DOHH2 (cell line): ENCODE measurements around the gene PDSS1.
"Not testable (repeated sequence)": the region's sequence is repeated elsewhere in the genome, so short reads cannot be mapped to it uniquely, and the experiment has no call there.

Experiments used
- H3F3A ChIP-seq: fragments of 200-600 bp; sonication (generic), shearing (Covaris generic); 2 replicates; pipeline ENCODE4 v1.6.0; 2016; ENCODE audit warnings: antibody characterized with exemption, mild to moderate bottlenecking; ENCODE audit not compliant: control insufficient read depth, insufficient read depth
- H3K27ac ChIP-seq: fragments of 200-600 bp; sonication (generic); 2 replicates; pipeline ENCODE4 v1.5.1; 2014; ENCODE audit warnings: low read depth, mild to moderate bottlenecking, low read length, moderate library complexity
- H3K27me3 ChIP-seq: fragments of 200-600 bp; sonication (generic); 2 replicates; pipeline ENCODE4 v1.6.1; 2014; ENCODE audit warnings: mild to moderate bottlenecking, low read length, mixed read lengths; ENCODE audit not compliant: control insufficient read depth
- H3K36me3 ChIP-seq: fragments of 200-600 bp; sonication (generic); 2 replicates; pipeline ENCODE4 v1.6.1; 2014; ENCODE audit warnings: mild to moderate bottlenecking, low read length, moderate library complexity, mixed read lengths; ENCODE audit not compliant: control insufficient read depth
- H3K4me1 ChIP-seq: fragments of 200-600 bp; sonication (generic); 2 replicates; pipeline ENCODE4 v1.6.1; 2014; ENCODE audit warnings: mild to moderate bottlenecking, low read length, mixed read lengths; ENCODE audit not compliant: control insufficient read depth
- H3K4me2 ChIP-seq: fragments of 200-600 bp; sonication (generic); 2 replicates; pipeline ENCODE4 v1.6.0; 2014; ENCODE audit warnings: mild to moderate bottlenecking, low read length, moderate library complexity
- H3K4me3 ChIP-seq: fragments of 200-600 bp; sonication (generic); 2 replicates; pipeline ENCODE4 v1.5.1; 2014; ENCODE audit warnings: mild to moderate bottlenecking, low read length, mixed read lengths
- H3K79me2 ChIP-seq: fragments of 200-600 bp; sonication (generic); 2 replicates; pipeline ENCODE4 v1.6.1; 2014; ENCODE audit warnings: mild to moderate bottlenecking, low read length, mixed read lengths; ENCODE audit not compliant: control insufficient read depth
- H3K9me2 ChIP-seq: fragments of 200-600 bp; sonication (generic); replicated peaks from 2 replicates; pipeline ENCODE4 v1.6.1; 2014; ENCODE audit warnings: mild to moderate bottlenecking, low read length, mixed read lengths; ENCODE audit not compliant: control insufficient read depth
- H3K9me3 ChIP-seq: fragments of 200-600 bp; sonication (generic); 2 replicates; pipeline ENCODE4 v1.6.1; 2014; ENCODE audit warnings: antibody characterized with exemption, low read length, mixed read lengths; ENCODE audit not compliant: control insufficient read depth, insufficient read depth
- H4K20me1 ChIP-seq: fragments of 200-600 bp; sonication (generic); 2 replicates; pipeline ENCODE4 v1.6.0; 2014; ENCODE audit warnings: low read depth, mild to moderate bottlenecking, antibody characterized with exemption, low read length, moderate library complexity; ENCODE audit not compliant: control insufficient read depth, insufficient read depth
- CTCF ChIP-seq: fragments of 200-600 bp; sonication (generic); IDR thresholded peaks from one replicate; pipeline ENCODE4 v1.5.1; 2014; ENCODE audit warnings: antibody characterized with exemption, mild to moderate bottlenecking, low read depth, low read length; ENCODE audit not compliant: poor library complexity, severe bottlenecking
- EZH2phosphoT487 ChIP-seq: fragments of 200-600 bp; sonication (generic); IDR thresholded peaks from 2 replicates; pipeline ENCODE4 v1.6.1; 2017; ENCODE audit warnings: borderline replicate concordance, mild to moderate bottlenecking, antibody characterized with exemption, low read length, moderate library complexity, mixed read lengths

Gene PDSS1

GRCh38 chr10:26685441-26685840 is 12.1 kb upstream of the PDSS1 start:
- Histone ChIP-seq H4K20me1 (no peaks in the 10 kb centered on the region), H3K27me3 (no peaks in the 10 kb centered on the region), H3K79me2 (no peaks in the 10 kb centered on the region), H3K9me3 (no peaks in the 10 kb centered on the region), H3K9me2 (no peaks in the 10 kb centered on the region), H3F3A (no peaks in the 10 kb centered on the region), H3K27ac (no peak overlapping the region), H3K4me1 (peaks cover 28% of the 10 kb centered on the region), H3K4me2 (no peak overlapping the region), H3K4me3 (no peak overlapping the region), H3K36me3 (no peaks in the 10 kb centered on the region)
- TF ChIP-seq EZH2phosphoT487: no peak
- no peak for TF ChIP-seq CTCF

DNA sequence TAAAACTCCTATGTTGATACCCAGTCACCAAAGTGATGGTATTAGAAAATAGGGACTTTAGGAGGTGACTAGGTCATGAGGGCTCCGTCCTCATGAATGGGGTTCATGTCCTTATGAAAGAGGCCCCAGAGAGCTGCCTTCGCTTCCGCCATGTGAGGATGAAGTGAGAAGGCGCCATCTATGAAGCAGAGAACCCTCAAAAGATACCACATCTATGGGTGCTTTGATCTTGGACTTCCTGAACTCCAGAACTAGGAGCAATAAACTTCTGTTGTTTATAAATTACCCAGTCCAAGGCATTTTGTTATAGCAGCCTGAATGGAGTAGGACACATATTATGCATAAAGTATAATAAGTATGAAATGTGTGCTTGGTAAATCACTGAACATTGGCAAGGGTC is 8.1 kb upstream of the PDSS1 start:
- Histone ChIP-seq H3K27ac (no peak overlapping the region), H3F3A (no peaks in the 10 kb centered on the region), H3K4me1 (peaks cover 7% of the 10 kb centered on the region; the same call in 1 of the 2 replicates), H3K9me2 (no peaks in the 10 kb centered on the region), H3K9me3 (no peaks in the 10 kb centered on the region), H4K20me1 (no peaks in the 10 kb centered on the region), H3K27me3 (no peaks in the 10 kb centered on the region), H3K4me2 (no peak overlapping the region), H3K36me3 (no peaks in the 10 kb centered on the region), H3K79me2 (no peaks in the 10 kb centered on the region), H3K4me3 (no peak overlapping the region)
- TF ChIP-seq EZH2phosphoT487 (no peak), CTCF (no peak)

DNA sequence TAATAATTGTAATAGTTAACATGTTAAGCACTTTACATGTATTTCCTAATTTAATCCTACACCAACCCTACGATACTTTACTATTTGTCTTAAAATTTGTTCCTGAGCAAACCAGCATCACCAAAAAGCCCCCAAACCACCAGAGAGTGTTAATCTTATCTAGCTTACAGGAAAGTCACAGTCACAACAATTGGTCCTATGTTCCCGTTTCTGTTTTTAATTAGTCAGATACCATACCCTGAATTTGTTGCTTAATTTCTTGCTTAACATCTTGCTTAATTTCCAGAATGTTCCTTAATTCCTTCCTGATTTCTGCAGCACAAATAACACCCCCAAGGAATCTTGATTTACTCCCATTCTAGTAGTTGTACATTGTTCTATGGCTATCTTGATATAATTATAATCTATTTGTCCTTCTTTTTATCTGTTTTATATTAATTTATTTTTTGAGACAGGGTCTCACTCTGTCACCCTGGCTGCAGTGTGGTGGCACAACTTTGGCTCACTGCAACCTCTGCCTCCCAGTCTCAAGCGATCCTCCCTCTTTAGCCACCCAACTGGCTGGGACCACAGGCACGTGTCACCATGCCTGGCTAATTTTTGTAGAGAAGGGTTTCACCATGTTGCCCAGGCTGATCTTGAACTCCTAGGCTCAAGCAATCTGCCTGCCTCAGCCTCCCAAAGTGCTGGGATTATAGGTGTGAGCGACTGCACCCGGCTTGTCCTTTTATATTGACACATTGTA is 6.6 kb upstream of the PDSS1 start:
- no peaks in the 10 kb centered on the region for H3K79me2 ChIP-seq
- no peaks in the 10 kb centered on the region for H4K20me1 ChIP-seq
- H3K36me3 ChIP-seq: no peaks in the 10 kb centered on the region
- no peaks in the 10 kb centered on the region for H3K9me3 ChIP-seq
- no peaks in the 10 kb centered on the region for H3K4me1 ChIP-seq
- H3K4me3 ChIP-seq: no peak overlapping the region
- H3K27me3 ChIP-seq: no peaks in the 10 kb centered on the region
- H3K27ac ChIP-seq: no peak overlapping the region
- H3F3A ChIP-seq: no peaks in the 10 kb centered on the region
- TF ChIP-seq EZH2phosphoT487 (no peak), CTCF (no peak)
- no peak overlapping the region for H3K4me2 ChIP-seq
- no peaks in the 10 kb centered on the region for H3K9me2 ChIP-seq

DNA sequence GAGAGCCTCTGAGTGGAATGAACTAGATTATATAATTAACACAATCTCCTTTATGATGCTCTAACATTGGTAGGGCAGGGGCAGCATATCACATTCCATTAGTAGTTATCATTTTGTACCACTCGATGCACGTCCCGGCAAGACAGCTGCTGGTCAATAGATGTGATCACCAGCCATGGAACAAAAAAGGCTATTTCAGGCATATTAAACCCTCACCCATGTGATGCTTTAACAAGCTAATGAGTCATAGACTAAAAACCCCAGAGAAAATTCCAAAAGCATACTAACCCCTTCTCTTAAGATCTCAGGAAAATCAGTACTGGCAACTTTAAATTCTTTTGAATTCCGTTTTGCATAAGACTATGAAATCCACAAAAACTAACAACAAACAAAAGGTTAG is 3.0 kb upstream of the PDSS1 start:
- H3K4me2 ChIP-seq: not testable (repeated sequence)

More for the DNA sequence above, 3.0 kb upstream of the PDSS1 start:
- not testable (repeated sequence) for H4K20me1 ChIP-seq, H3K9me3 ChIP-seq, H3K27me3 ChIP-seq, H3K9me2 ChIP-seq, H3F3A ChIP-seq, H3K4me3 ChIP-seq, H3K36me3 ChIP-seq, H3K27ac ChIP-seq
- peaks cover 25% of the 10 kb centered on the region for H3K79me2 ChIP-seq
- H3K4me1 ChIP-seq: peaks cover 17% of the 10 kb centered on the region
